Astrocyte (in vitro differentiated cells and primary cell): ENCODE measurements around the gene PHKA2.

ENCODE experiments used
- CTCF ChIP-seq: IDR thresholded peaks from 2 replicates; pipeline ENCODE4 v1.5.1; 2011; ENCODE audit warnings: low read depth, mild to moderate bottlenecking, inconsistent platforms, low read length, moderate library complexity; ENCODE audit not compliant: insufficient read depth
- EZH2 ChIP-seq: IDR thresholded peaks from 2 replicates; pipeline ENCODE4 v1.6.1; 2012; ENCODE audit warnings: mild to moderate bottlenecking, low read length, inconsistent platforms; ENCODE audit not compliant: insufficient read depth

- TF ChIP-seq CTCF = no peak
- TF ChIP-seq EZH2 = no peak
These were observed 12.4 kb downstream of the PHKA2 start for GRCh38 chrX:18971506-18971905.
